ENCODE data around the gene MAML2. TPM values are rescaled to one million over a fixed set of nuclear protein-coding genes. Genes with fewer than 3 reads are reported as not detected.
A peak's percentile ranks its signal among the peaks of the same experiment; 100 is the strongest.

The MAML2 gene
- total and polyA plus RNA-seq, 2 of the 13 experiments (the other 11 are each of a cell fraction or from before 2014, with no cell fraction given), result 2.3 to 25.9 TPM

DNA sequence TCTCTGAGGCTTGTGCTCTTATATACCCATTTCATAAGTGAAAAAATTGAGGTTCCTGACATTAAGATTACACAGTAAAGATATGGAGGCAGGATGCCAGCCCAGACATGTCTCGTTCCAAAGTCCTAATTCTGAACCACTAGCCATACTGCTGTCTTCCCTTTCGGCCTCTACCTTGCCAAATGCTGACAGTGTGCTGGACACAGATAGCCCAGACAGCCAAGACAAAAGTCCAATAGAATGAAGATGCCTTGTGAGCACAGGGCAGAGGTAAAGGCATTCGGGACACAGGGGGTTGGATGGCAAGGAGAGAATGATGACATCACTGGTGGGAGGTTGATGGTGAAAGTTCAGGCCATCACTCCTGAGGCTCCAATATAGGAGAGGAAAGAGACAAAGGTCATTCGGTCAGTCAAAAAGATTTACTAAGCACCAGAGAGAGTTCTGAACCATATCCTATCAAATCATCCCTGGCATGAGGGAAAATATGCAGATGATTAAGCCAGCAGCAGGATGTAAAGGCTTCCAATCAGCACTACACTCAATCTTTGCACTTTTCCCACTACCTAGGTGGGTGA, 245.1 kb downstream of the MAML2 start (continued):
- TF ChIP-seq, protein P1, sequence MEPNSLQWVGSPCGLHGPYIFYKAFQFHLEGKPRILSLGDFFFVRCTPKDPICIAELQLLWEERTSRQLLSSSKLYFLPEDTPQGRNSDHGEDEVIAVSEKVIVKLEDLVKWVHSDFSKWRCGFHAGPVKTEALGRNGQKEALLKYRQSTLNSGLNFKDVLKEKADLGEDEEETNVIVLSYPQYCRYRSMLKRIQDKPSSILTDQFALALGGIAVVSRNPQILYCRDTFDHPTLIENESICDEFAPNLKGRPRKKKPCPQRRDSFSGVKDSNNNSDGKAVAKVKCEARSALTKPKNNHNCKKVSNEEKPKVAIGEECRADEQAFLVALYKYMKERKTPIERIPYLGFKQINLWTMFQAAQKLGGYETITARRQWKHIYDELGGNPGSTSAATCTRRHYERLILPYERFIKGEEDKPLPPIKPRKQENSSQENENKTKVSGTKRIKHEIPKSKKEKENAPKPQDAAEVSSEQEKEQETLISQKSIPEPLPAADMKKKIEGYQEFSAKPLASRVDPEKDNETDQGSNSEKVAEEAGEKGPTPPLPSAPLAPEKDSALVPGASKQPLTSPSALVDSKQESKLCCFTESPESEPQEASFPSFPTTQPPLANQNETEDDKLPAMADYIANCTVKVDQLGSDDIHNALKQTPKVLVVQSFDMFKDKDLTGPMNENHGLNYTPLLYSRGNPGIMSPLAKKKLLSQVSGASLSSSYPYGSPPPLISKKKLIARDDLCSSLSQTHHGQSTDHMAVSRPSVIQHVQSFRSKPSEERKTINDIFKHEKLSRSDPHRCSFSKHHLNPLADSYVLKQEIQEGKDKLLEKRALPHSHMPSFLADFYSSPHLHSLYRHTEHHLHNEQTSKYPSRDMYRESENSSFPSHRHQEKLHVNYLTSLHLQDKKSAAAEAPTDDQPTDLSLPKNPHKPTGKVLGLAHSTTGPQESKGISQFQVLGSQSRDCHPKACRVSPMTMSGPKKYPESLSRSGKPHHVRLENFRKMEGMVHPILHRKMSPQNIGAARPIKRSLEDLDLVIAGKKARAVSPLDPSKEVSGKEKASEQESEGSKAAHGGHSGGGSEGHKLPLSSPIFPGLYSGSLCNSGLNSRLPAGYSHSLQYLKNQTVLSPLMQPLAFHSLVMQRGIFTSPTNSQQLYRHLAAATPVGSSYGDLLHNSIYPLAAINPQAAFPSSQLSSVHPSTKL (CRISPR knock-in tag; IDR thresholded peaks at IDR 0.05), result 0 out of 2 replicates have a peak, but pooled peaks have one; percentile 26
- TF ChIP-seq, protein P2, sequence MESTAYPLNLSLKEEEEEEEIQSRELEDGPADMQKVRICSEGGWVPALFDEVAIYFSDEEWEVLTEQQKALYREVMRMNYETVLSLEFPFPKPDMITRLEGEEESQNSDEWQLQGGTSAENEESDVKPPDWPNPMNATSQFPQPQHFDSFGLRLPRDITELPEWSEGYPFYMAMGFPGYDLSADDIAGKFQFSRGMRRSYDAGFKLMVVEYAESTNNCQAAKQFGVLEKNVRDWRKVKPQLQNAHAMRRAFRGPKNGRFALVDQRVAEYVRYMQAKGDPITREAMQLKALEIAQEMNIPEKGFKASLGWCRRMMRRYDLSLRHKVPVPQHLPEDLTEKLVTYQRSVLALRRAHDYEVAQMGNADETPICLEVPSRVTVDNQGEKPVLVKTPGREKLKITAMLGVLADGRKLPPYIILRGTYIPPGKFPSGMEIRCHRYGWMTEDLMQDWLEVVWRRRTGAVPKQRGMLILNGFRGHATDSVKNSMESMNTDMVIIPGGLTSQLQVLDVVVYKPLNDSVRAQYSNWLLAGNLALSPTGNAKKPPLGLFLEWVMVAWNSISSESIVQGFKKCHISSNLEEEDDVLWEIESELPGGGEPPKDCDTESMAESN (CRISPR knock-in tag; conservative IDR thresholded peaks at IDR 0.05), result no peak; the same call in 1 of the 2 replicates
- no peak for TF ChIP-seq SP4 (CRISPR knock-in tag; IDR thresholded peaks at IDR 0.05)
- no peak for TF ChIP-seq HMG20B (CRISPR knock-in tag; conservative IDR thresholded peaks at IDR 0.05)
- no peak for TF ChIP-seq SOX13 (IDR thresholded peaks at IDR 0.05)
- peak in 1 of 2 experiments; percentile 24; a peak in 2 of 4 replicates for TF ChIP-seq SOX13 (CRISPR knock-in tag; conservative IDR thresholded peaks at IDR 0.05 in 1 of 2, IDR thresholded peaks at IDR 0.05 in 1 of 2)

GRCh38 chr11:96096360-96096759, 246.6 kb downstream of the MAML2 start:
- ATAC-seq (no peak), DNase-seq (ENCODE audit: low spot score) (no peak), FAIRE-seq (no peak)
- 97% methylated on average over 4 of the region's 4 CpGs for WGBS (ENCODE audit: low lambda C conversion rate)
- intact Hi-C loops (cut with micrococcal nuclease; ENCODE audit: unreplicated experiment), result loop anchor here (10.0 kb wide), 1 partner anchor 148 kb away; no protein-coding TSS in a partner anchor
- CTCF ChIA-PET (ENCODE audit: low intra/inter-chr PET ratio, low total read pairs), result no interaction called here
- H3K27ac ChIP-seq (ENCODE audit: extremely low read length, insufficient read depth, low read length), result peak overlapping the region; percentile 10
- in situ Hi-C loops (cut with HindIII; ENCODE audit: extremely low pct_ligation_motif_present, low pct_unique_long_range_greater_than_20kb), result no loop called here
- POLR2A ChIA-PET, result no interaction called here
- peaks cover 76% of the 10 kb centered on the region for H3K4me1 ChIP-seq (ENCODE audit: insufficient read depth, low read length)
- no peak overlapping the region for H3K9ac ChIP-seq (ENCODE audit: insufficient read depth, low read depth, low read length)
- H3K79me2 ChIP-seq (ENCODE audit: insufficient read depth, low read length), result peaks cover 9% of the 10 kb centered on the region
- no peak overlapping the region for H2AFZ ChIP-seq (ENCODE audit: low read length)
- no peaks in the 10 kb centered on the region for H3K27me3 ChIP-seq (ENCODE audit: control insufficient read depth in 1 of 2, insufficient read depth in 2 of 2, low read length in 2 of 2)
- no peaks in the 10 kb centered on the region for H4K20me1 ChIP-seq (ENCODE audit: insufficient read depth, low read length)
- H3K9me3 ChIP-seq (ENCODE audit: low read length), result no peaks in the 10 kb centered on the region
- H3K4me3 ChIP-seq (replicated peaks in 1 of 3; ENCODE audit: insufficient read depth in 1 of 3, low read depth in 2 of 3, low read length in 3 of 3), result no peak overlapping the region
- peaks cover 3 to 13% of the 10 kb centered on the region in 2 experiments; a peak in 4 of 5 replicates for H3K36me3 ChIP-seq (replicated peaks in 1 of 2; ENCODE audit: control insufficient read depth in 1 of 2, insufficient read depth in 2 of 2, low read length in 2 of 2)
- no peak overlapping the region for H3K4me2 ChIP-seq (ENCODE audit: low read depth, low read length)
- no TSS peak for BruUV-seq (replicated peaks)
- TF ChIP-seq ZNF749 (CRISPR knock-in tag; IDR thresholded peaks at IDR 0.05; ENCODE audit: borderline replicate concordance), result no peak
- TF ChIP-seq ZNF234 (CRISPR knock-in tag; conservative IDR thresholded peaks at IDR 0.05), result no peak
- no peak for TF ChIP-seq ZNF264 (CRISPR knock-in tag; IDR thresholded peaks at IDR 0.05)
- TF ChIP-seq ZNF34 (CRISPR knock-in tag; IDR thresholded peaks at IDR 0.05; ENCODE audit: borderline replicate concordance), result no peak
- TF ChIP-seq ZMAT3 (CRISPR knock-in tag; conservative IDR thresholded peaks at IDR 0.05), result no peak
- TF ChIP-seq ZNF383 (CRISPR knock-in tag; IDR thresholded peaks at IDR 0.05; ENCODE audit: borderline replicate concordance), result no peak
- TF ChIP-seq ZNF225 (CRISPR knock-in tag; IDR thresholded peaks at IDR 0.05), result no peak
- no peak for TF ChIP-seq HDAC6 (IDR thresholded peaks at IDR 0.05; ENCODE audit: low read depth, low read length)
- no peak for TF ChIP-seq ZNF550 (CRISPR knock-in tag; IDR thresholded peaks at IDR 0.05; ENCODE audit: borderline replicate concordance)
- no peak for TF ChIP-seq ZNF75D (CRISPR knock-in tag; IDR thresholded peaks at IDR 0.05; ENCODE audit: borderline replicate concordance)
- no peak for TF ChIP-seq ZNF382 (CRISPR knock-in tag; IDR thresholded peaks at IDR 0.05; ENCODE audit: borderline replicate concordance)
